ENCODE data around the gene NUDT8.

GRCh38 chr11:67646535-67647336, 17.0 kb upstream of the NUDT8 start:
- TF ChIP-seq CTCF (IDR thresholded peaks at IDR 0.05) (no peak), REST (IDR thresholded peaks at IDR 0.05; ENCODE audit: low read depth, low read length) (no peak), MXI1 (IDR thresholded peaks at IDR 0.05; ENCODE audit: low read depth, low read length) (no peak), RAD21 (IDR thresholded peaks at IDR 0.05; ENCODE audit: low read length) (no peak), RFX5 (IDR thresholded peaks at IDR 0.05; ENCODE audit: low read length) (no peak)

All from SK-N-SH (cell line).